HG02852 (cell line): ENCODE results near the gene SOX10.

ENCODE experiments used
- ATAC-seq: cut with Tn5 transposase; IDR thresholded peaks from one replicate; pipeline ENCODE4 v1.9.1; 2021; ENCODE audit warnings: mild to moderate bottlenecking, moderate library complexity; ENCODE audit not compliant: unreplicated experiment

The SOX10 gene

DNA sequence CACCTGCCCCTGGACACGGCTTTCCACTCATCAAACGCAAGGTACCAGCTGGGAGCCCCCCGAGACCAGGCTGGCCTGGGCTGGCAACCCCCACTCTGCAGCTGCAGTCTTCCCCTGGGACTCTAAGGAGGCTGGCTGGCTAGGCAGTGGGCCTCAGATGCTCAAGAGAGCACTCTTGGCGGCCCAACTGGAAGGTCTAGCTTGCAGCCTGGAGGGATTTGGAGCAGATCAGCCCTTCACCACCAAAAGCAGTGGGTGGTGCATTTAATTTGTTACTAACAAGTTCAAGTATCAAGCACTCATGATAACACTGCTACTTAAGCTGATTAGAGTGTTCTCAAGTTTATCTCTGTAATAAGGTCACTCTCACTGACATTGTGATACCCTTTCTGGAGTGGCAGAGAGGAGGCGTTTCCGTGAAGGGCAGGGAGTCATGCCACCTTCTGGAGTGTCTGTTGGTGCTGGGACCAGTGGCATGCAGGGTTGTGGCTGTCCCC is 52.4 kb downstream of the SOX10 start:
- no peak for ATAC-seq

DNA sequence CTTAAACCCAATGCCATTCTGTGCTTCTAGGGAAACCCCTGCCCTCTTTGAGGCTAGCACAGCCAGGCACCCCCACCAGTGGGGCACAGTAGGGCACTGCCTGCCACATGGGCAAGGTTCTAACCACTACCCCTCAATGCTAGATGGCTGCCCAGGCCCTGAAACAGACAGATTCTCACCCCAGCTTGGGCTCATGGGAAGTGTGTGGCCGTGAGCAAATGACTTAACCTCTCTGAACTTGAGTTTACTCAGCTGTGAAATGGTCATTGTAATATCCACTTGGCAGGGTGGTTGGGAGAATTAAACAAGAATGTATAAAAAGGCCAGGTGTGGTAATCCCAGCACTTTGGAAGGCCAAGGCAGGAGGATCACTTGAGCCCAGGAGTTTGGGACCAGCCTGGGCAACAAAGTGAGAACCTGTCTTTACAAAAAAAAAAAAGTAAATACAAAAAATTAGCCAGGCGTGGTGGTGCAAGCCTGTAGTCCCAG is 53.4 kb downstream of the SOX10 start:
- no peak for ATAC-seq

DNA sequence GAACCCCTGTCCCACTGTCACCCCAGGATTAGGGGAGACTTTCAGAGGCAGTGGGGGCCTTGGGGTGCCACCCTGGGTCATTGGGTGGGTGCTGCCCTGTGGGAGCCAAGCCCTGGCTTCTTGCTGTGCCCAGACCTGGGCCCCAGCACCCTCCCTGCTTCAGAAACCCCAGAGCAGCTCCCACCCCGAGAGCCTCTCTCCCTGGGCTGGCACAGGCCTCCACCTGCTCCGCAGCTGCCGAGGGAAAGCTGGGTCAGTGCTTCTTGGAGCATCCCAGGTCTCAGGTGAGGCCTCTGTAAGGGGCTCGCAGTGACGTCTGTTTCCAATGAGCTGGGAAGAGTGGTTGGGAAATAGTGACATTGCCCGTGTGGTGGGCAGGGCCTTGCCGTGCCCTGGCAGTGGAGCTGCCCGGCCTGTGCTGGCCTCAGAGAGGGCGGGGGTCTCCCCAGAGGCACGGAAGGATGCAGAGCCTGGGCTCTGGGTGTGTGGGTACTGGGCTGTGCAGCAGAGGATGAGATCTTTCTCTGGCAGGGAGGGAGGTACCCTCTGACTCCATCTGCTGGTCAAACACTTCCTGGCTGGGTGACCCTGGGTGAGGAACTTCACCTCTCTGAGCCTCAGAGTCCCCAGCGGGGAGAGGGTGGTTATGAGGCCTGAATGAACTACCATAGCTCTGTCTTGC is 53.9 kb downstream of the SOX10 start:
- ATAC-seq, result no peak

DNA sequence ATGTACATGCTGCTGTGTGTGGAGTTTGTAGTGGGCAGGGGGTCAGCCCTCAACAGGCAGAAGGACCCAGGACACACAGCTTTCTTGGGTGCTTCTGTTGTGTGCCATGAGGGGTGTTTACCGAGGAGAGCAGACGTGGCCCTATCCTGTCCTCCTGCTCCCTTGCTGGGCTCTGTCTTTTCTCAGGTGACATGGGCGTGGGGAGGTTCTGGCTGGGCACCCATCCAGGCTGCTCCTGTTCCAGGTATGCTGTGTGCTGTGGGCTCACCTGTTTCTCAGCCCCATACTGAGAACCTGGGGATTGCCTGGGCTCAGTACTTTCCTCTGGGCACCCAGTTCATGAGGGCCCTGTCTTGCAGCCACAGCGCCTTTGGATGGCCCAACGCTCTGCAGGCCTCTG is 55.0 kb downstream of the SOX10 start:
- no peak for ATAC-seq

DNA sequence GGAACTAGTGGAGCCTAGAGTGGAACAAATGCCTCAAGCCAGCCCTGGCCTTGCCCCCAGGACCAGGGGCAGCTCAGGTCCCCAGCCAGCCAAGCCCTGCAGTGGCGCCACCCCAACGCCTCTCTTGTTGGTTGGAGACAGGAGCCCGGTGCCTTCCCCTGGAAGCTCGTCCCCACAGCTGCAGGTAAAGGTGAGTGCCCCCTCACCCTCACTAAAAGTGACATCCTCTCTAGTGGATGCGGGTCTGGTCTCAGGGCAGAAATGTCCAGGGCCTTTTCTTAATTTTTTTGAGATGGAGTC is 56.8 kb downstream of the SOX10 start:
- no peak for ATAC-seq

DNA sequence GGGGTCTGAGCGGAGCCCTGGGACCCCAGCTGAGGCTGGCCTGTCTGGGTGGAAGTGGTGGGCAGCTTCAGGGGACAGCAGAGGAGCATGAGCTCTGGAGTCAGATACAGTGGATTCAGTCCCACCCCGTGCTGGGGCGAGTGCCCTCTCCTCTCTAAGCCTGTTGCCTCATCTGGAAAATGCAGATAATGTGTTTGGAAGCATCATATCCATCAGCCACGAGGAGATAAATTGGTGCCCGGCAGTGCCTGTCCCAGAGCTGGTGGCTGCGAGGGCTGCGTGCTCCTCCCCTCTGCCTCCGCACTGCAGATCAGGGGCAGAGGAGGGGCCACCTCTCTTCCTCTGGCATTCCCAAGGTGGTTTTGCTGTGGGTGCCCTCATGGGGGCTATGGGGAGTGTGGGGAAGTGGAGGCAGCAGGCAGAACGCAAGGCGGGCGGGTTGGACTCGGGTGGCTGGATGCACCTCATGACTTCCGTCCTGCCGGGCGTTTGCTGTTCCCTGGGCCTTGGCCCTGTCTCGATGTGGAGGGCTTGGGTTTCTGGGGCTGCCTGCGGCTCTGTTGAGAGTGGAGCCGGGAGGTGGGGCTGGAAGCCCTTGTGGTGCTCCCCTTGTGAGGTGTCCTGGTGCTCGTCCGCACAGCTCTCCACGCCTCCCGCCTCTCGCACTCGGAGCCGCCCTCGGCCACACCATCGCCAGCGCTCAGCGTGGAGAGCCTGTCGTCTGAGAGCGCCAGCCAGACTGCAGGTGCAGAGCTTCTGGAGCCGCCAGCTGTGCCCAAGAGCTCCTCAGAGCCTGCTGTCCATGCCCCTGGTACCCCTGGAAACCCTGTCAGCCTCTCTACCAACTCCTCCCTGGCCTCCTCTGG is 57.4 kb downstream of the SOX10 start:
- ATAC-seq, result no peak

DNA sequence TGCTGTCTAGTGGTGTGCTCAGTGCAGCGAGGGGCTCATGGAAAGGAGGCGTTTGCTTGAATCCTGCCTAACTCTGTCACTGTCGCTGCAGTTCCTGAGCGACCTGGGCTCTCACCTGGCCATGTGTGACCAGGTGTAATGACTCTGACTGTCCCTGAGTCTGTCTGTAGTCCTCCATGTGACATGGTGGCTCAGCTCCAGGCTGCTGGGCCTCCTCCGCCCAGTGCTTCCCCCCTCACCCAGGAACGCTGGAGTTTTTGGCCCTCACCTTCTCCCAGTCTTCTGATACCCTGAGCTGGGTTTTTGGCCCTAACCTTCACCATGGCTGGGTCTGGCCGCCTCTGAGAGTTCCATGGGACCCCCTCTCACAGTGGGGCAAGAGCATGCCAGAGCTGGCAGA is 58.0 kb downstream of the SOX10 start:
- ATAC-seq, result no peak

DNA sequence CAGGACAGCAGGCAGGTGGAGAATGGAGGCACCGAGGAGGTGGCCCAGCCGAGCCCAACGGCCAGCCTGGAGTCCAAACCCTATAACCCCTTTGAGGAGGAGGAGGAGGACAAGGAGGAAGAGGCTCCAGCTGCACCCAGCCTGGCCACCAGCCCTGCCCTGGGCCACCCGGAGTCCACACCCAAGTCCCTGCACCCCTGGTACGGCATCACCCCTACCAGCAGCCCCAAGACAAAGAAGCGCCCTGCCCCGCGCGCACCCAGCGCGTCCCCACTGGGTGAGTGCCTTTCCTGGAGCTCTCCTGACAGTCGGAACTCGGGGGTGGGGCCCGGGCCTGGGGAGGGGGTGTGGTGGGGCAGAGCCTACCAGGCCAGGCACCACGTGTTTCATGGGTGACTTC is 58.6 kb downstream of the SOX10 start:
- ATAC-seq, result no peak

DNA sequence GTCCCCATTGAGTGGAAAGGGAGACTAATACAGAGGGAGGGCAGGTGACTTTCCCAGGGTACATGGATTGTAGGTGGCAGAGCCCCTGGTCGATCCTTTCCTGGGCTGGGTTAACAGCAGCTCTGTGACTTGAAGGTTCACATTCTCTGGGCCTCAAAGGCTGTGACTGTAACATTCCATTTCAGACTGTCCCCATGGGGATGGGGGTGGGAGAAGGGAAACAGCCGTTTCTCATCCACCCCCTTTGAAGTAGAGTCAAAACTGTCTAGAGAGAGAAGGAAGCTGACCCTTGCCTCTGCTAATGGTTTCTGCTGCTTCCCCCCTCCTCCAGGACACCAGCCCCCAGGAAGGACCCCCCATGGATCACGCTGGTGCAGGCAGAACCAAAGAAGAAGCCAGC is 59.0 kb downstream of the SOX10 start:
- ATAC-seq, result no peak

DNA sequence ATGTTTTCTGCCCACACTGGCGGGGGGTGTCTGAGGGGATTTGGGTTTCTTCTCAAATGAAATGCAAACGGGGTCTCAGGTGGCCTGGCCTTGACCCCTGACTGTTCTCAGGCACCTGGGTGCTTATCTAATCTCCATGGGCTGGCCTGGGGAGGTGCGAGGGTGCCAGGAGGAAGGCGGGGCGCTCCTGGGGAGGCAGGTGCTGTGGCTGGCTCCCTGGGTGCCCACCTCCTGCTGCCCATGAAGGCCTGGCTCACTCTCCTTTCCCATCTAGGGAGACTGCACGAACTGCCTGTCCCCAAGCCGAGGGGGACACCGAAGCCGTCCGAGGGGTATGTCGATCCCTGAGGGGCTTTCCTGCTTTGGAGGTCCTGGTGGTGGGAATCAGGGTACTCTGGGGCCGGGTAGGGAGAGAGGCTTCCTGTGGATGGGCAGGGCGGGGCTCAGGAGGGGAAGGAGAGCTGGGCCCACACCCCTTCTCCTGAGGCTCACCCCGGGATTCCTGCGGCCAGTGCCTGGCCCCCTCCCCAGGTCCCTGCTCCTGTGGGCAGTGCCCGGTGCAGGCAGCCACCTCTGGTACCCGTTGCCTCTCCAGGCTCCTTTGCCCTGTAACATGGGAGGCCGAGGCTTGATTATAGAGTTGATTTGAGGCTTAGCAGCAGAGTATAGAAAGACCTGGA is 59.8 kb downstream of the SOX10 start:
- ATAC-seq, result no peak

DNA sequence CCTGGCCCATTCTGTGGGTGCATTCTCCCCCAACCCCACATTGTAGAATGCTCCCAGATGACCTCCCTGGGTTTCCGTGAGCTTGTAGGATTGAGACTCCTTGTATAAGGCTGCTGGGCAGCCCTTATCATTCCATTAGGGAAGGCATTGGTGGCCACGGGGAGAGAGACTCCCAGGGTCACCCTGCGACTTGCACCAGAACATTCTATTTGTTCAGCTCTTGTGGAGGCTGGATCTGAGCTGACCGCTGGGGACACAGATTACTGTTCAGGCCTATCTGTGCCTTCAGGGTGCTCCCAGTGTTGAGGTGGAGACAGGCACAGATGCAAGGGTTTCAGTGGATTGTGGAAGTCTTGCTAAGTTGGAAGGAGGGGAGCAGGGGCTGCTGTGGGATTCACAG is 60.4 kb downstream of the SOX10 start:
- no peak for ATAC-seq
